Measurements from ENCODE around the gene CCDC73. TPM values are rescaled to one million over a fixed set of nuclear protein-coding genes. Genes with fewer than 3 reads are reported as not detected.
"Not testable (repeated sequence)": the region's sequence is repeated elsewhere in the genome, so short reads cannot be mapped to it uniquely, and the experiment has no call there.

The CCDC73 gene
- not detected for total RNA-seq
- long read RNA-seq: 0 reads

GRCh38 chr11:32794439-32794838, at the start of gene CCDC73:
TSS of gene CCDC73 (minus strand) at chr11:32794662. CDS start at chr11:32760243, 34,419 bp downstream.
- intact Hi-C loops (cut with DNase I): loop anchor here in 1 of 2 donors (5.0 kb wide), 1 partner anchor 472 kb away; no protein-coding TSS in a partner anchor
- ATAC-seq (no peak), DNase-seq (no peak)

- DNase-seq (no peak), ATAC-seq (no peak)
- intact Hi-C loops (cut with DNase I): no loop called here
These were observed 49.1 kb upstream of the CCDC73 start for GRCh38 chr11:32843544-32843943.

- DNase-seq (no peak), ATAC-seq (no peak)
- intact Hi-C loops (cut with DNase I): no loop called here
These were observed 46.1 kb upstream of the CCDC73 start for GRCh38 chr11:32840587-32840986.

- intact Hi-C loops (cut with DNase I): no loop called here
- ATAC-seq: no peak
- no peak for DNase-seq
These were observed 44.8 kb upstream of the CCDC73 start for GRCh38 chr11:32839308-32839707.

- intact Hi-C loops (cut with DNase I): no loop called here
- ATAC-seq (no peak), DNase-seq (no peak)
These were observed 44.2 kb upstream of the CCDC73 start for GRCh38 chr11:32838505-32839274.

- intact Hi-C loops (cut with DNase I): no loop called here
- ATAC-seq (no peak), DNase-seq (no peak)
These were observed 42.5 kb upstream of the CCDC73 start for GRCh38 chr11:32836946-32837345.

- no peak for DNase-seq
- no peak for ATAC-seq
- intact Hi-C loops (cut with DNase I): no loop called here
These were observed 39.5 kb upstream of the CCDC73 start for GRCh38 chr11:32833921-32834320.

- intact Hi-C loops (cut with DNase I): no loop called here
- ATAC-seq: no peak
- no peak for DNase-seq
These were observed 36.8 kb upstream of the CCDC73 start for GRCh38 chr11:32831221-32831620.

- intact Hi-C loops (cut with DNase I): no loop called here
- ATAC-seq (no peak), DNase-seq (no peak)
These were observed 36.3 kb upstream of the CCDC73 start for GRCh38 chr11:32830796-32831195.

GRCh38 chr11:32830413-32830738, 35.9 kb upstream of the CCDC73 start:
- ATAC-seq (peak; percentile 38 to 49), DNase-seq (peak; percentile 25)
- intact Hi-C loops (cut with DNase I): no loop called here

- DNase-seq: peak; percentile 58
- intact Hi-C loops (cut with DNase I): no loop called here
- ATAC-seq: peak; percentile 89 to 93
These were observed 35.4 kb upstream of the CCDC73 start, which contains the start of gene PRRG4 for GRCh38 chr11:32829680-32830412. TSS of gene PRRG4 (plus strand) at chr11:32829927. CDS start at chr11:32830530, 603 bp downstream.

- DNase-seq (no peak), ATAC-seq (no peak)
- intact Hi-C loops (cut with DNase I): no loop called here
These were observed 34.8 kb upstream of the CCDC73 start for GRCh38 chr11:32829157-32829679.

- DNase-seq (no peak), ATAC-seq (no peak)
- intact Hi-C loops (cut with DNase I): no loop called here
These were observed 32.8 kb upstream of the CCDC73 start for GRCh38 chr11:32827276-32827675.

GRCh38 chr11:32826113-32826512, 31.7 kb upstream of the CCDC73 start:
- ATAC-seq (no peak), DNase-seq (no peak)
- intact Hi-C loops (cut with DNase I): no loop called here

- DNase-seq; ATAC-seq; intact Hi-C loops (cut with DNase I): not testable (repeated sequence)
These were observed 29.2 kb upstream of the CCDC73 start for GRCh38 chr11:32823617-32824016.

GRCh38 chr11:32821917-32822560, 27.6 kb upstream of the CCDC73 start:
- ATAC-seq: no peak
- no peak for DNase-seq
- intact Hi-C loops (cut with DNase I): no loop called here

GRCh38 chr11:32821517-32821916, 27.1 kb upstream of the CCDC73 start:
- intact Hi-C loops (cut with DNase I): no loop called here
- no peak for DNase-seq
- no peak for ATAC-seq

- intact Hi-C loops (cut with DNase I): no loop called here
- ATAC-seq (no peak), DNase-seq (no peak)
These were observed 26.0 kb upstream of the CCDC73 start for GRCh38 chr11:32820497-32820896.

GRCh38 chr11:32819187-32819586, 24.7 kb upstream of the CCDC73 start:
- intact Hi-C loops (cut with DNase I): no loop called here
- no peak for DNase-seq

GRCh38 chr11:32817852-32818183, 23.4 kb upstream of the CCDC73 start:
- intact Hi-C loops (cut with DNase I): no loop called here
- ATAC-seq (no peak), DNase-seq (no peak)

More at GRCh38 chr11:32819187-32819586, 24.7 kb upstream of the CCDC73 start:
- no peak for ATAC-seq

Measured in left cardiac atrium (tissue), 4 donors.